Measurements from ENCODE around the gene CHRNB1. TPM values are rescaled to one million over a fixed set of nuclear protein-coding genes. Genes with fewer than 3 reads are reported as not detected.

The CHRNB1 gene
- total and polyA plus RNA-seq, 10 of the 15 experiments (the other 5 are each of a cell fraction or from before 2014, with no cell fraction given): 5.8 to 14.8 (median 11.3) TPM

DNA sequence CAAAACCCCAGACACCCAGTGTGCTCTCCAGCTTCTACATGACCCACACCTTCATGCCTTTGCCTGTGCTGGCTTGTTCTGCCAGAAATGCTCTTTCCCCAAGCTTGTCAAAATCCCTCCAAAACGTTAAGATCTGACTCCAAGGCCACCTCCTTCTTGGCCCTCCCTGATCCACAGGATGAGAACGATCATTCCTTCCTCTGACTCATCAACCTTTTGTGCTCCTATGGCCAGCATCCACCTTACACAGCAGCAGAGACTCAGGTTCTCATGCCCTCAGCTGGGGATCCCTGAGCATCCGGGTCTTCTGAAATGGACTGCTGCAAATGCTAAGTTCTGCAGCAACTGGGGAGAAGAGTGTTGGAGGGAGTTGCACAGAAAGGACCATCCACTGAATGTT lies 31.6 kb downstream of the CHRNB1 start:
- peaks cover 31% of the 10 kb centered on the region for H3K79me2 ChIP-seq (ENCODE audit: control insufficient read depth, insufficient read depth, low read length)
- no peaks in the 10 kb centered on the region for H3K36me3 ChIP-seq (ENCODE audit: control insufficient read depth in 2 of 2, insufficient read depth in 2 of 2, low read length in 1 of 2)
- H3K9ac ChIP-seq (ENCODE audit: control insufficient read depth, insufficient read depth, low read length): no peak overlapping the region
- ATAC-seq: no peak
- H3K27ac ChIP-seq (ENCODE audit: control insufficient read depth, insufficient read depth): no peak overlapping the region
- CTCF ChIA-PET: interaction anchor here (0.8 to 6.2 kb wide), 7 partner anchors 9 to 121 kb away, joined by 3 to 17 read pairs (median 4); partner anchors contain the start of genes SENP3 and TMEM102
- peak overlapping the region; percentile 87 for H3K4me2 ChIP-seq (ENCODE audit: control insufficient read depth, insufficient read depth)
- no peaks in the 10 kb centered on the region for H3K27me3 ChIP-seq (replicated peaks in 1 of 2; ENCODE audit: control insufficient read depth in 2 of 2, insufficient read depth in 2 of 2, low read length in 1 of 2)
- no peak for DNase-seq (ENCODE audit: low read depth, low spot score)
- no peak for FAIRE-seq
- peaks cover 2% of the 10 kb centered on the region; the same call in 1 of the 2 replicates for H4K20me1 ChIP-seq (ENCODE audit: control insufficient read depth, insufficient read depth)
- RAD21 ChIA-PET (ENCODE audit: unreplicated experiment): interaction anchor here (0.7 to 1.6 kb wide), 4 partner anchors 33 to 114 kb away, joined by 3 to 5 read pairs (median 3); no protein-coding TSS in a partner anchor
- BruUV-seq (replicated peaks): no TSS peak
- H3K4me1 ChIP-seq (ENCODE audit: control insufficient read depth, insufficient read depth, low read length): peaks cover 11% of the 10 kb centered on the region
- H2AFZ ChIP-seq (ENCODE audit: control insufficient read depth, low read depth, low read length): no peak overlapping the region
- SMC1A ChIA-PET (ENCODE audit: uncharacterized antibody, unreplicated experiment): interaction anchor here (0.9 to 2.0 kb wide), 6 partner anchors 12 to 71 kb away, joined by 3 to 5 read pairs (median 3); partner anchors contain the start of gene TMEM102
- 48% methylated on average over 3 of the region's 3 CpGs for WGBS (ENCODE audit: insufficient coverage, insufficient replicate concordance, low lambda C conversion rate, missing lambda C conversion rate)
- no peak overlapping the region for H3K4me3 ChIP-seq
- in situ Hi-C loops (cut with MboI) (no loop called here), intact Hi-C loops (cut with micrococcal nuclease; ENCODE audit: unreplicated experiment) (no loop called here)
- POLR2A ChIA-PET: interaction anchor here (0.5 to 2.1 kb wide), 7 partner anchors 9 to 41 kb away, joined by 3 to 9 read pairs (median 5); partner anchors contain the start of gene TMEM102
- no peaks in the 10 kb centered on the region for H3K9me3 ChIP-seq (replicated peaks; ENCODE audit: control insufficient read depth, insufficient read depth, low read length)
- TF ChIP-seq DPF2 (IDR thresholded peaks at IDR 0.05) (no peak), MEF2A (IDR thresholded peaks at IDR 0.05; ENCODE audit: insufficient read depth, low read depth, low read length) (no peak), RFX5 (IDR thresholded peaks at IDR 0.05; ENCODE audit: low read depth, low read length) (no peak), IKZF1 (conservative IDR thresholded peaks at IDR 0.05) (no peak)

DNA sequence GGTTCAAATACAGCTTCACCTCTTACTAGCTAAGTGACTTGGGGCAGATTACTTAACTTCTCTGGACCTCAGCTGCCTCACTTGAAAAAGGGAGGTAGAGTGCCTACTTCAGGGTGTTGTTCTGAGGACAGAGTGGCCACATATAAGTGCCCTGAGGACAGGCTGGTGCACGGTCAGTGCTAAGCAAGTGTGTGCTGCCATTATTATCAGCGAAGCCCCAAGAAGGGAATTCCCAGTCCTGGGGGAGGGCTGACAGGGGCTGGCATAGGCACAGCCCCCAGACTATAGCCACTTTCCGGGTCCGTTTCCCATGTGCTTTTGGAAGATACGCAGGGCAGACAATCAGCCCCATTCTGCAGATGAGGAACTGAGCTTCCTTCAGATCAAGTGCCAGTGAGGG lies 32.1 kb downstream of the CHRNB1 start:
- RAD21 ChIA-PET (ENCODE audit: unreplicated experiment): interaction anchor here (0.7 to 1.2 kb wide), 4 partner anchors 12 to 114 kb away, joined by 3 to 4 read pairs (median 3); no protein-coding TSS in a partner anchor
- in situ Hi-C loops (cut with MboI): no loop called here
- Histone ChIP-seq H3K4me3 (no peak overlapping the region), H2AFZ (ENCODE audit: control insufficient read depth, low read depth, low read length) (no peak overlapping the region), H3K9ac (ENCODE audit: control insufficient read depth, insufficient read depth, low read length) (no peak overlapping the region), H3K4me1 (ENCODE audit: control insufficient read depth, insufficient read depth, low read length) (peaks cover 11% of the 10 kb centered on the region), H3K79me2 (ENCODE audit: control insufficient read depth, insufficient read depth, low read length) (peaks cover 31% of the 10 kb centered on the region), H3K27ac (ENCODE audit: control insufficient read depth, insufficient read depth) (no peak overlapping the region), H4K20me1 (ENCODE audit: control insufficient read depth, insufficient read depth) (peaks cover 2% of the 10 kb centered on the region; the same call in 1 of the 2 replicates), H3K9me3 (replicated peaks; ENCODE audit: control insufficient read depth, insufficient read depth, low read length) (no peaks in the 10 kb centered on the region), H3K27me3 (replicated peaks in 1 of 2; ENCODE audit: control insufficient read depth in 2 of 2, insufficient read depth in 2 of 2, low read length in 1 of 2) (no peaks in the 10 kb centered on the region), H3K36me3 (ENCODE audit: control insufficient read depth in 2 of 2, insufficient read depth in 2 of 2, low read length in 1 of 2) (no peaks in the 10 kb centered on the region), H3K4me2 (ENCODE audit: control insufficient read depth, insufficient read depth) (peak overlapping the region; percentile 87)
- CTCF ChIA-PET: interaction anchor here (0.8 to 6.2 kb wide), 6 partner anchors 10 to 121 kb away, joined by 3 to 17 read pairs (median 4); partner anchors contain the start of genes SENP3 and TMEM102
- WGBS (ENCODE audit: insufficient coverage, insufficient replicate concordance, low lambda C conversion rate, missing lambda C conversion rate): 94% methylated on average over 5 of the region's 5 CpGs
- no peak for ATAC-seq
- TF ChIP-seq NFYA (IDR thresholded peaks at IDR 0.05; ENCODE audit: borderline replicate concordance, low read depth, low read length): no peak
- no peak for TF ChIP-seq JUNB (IDR thresholded peaks at IDR 0.05)
- TF ChIP-seq YBX1 (IDR thresholded peaks at IDR 0.05): no peak
- no peak for TF ChIP-seq POLR2A (IDR thresholded peaks at IDR 0.05; ENCODE audit: low read depth, low read length)
- TF ChIP-seq, protein P1, sequence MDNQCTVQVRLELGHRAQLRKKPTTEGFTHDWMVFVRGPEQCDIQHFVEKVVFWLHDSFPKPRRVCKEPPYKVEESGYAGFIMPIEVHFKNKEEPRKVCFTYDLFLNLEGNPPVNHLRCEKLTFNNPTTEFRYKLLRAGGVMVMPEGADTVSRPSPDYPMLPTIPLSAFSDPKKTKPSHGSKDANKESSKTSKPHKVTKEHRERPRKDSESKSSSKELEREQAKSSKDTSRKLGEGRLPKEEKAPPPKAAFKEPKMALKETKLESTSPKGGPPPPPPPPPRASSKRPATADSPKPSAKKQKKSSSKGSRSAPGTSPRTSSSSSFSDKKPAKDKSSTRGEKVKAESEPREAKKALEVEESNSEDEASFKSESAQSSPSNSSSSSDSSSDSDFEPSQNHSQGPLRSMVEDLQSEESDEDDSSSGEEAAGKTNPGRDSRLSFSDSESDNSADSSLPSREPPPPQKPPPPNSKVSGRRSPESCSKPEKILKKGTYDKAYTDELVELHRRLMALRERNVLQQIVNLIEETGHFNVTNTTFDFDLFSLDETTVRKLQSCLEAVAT (IDR thresholded peaks at IDR 0.05): no peak
- no peak for TF ChIP-seq ZNF384 (IDR thresholded peaks at IDR 0.05; ENCODE audit: borderline replicate concordance, low read depth, low read length)
- TF ChIP-seq TCF7 (IDR thresholded peaks at IDR 0.05; ENCODE audit: borderline replicate concordance): no peak
- no peak for TF ChIP-seq MXI1 (IDR thresholded peaks at IDR 0.05; ENCODE audit: low read depth, low read length)
- TF ChIP-seq, protein P2, sequence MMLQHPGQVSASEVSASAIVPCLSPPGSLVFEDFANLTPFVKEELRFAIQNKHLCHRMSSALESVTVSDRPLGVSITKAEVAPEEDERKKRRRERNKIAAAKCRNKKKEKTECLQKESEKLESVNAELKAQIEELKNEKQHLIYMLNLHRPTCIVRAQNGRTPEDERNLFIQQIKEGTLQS (IDR thresholded peaks at IDR 0.05; ENCODE audit: borderline replicate concordance, extremely low read depth, low read depth, low read length): no peak
- no TSS peak for BruUV-seq (replicated peaks)
- DNase-seq (ENCODE audit: low read depth, low spot score): no peak
- SMC1A ChIA-PET (ENCODE audit: uncharacterized antibody, unreplicated experiment): interaction anchor here (0.9 to 2.0 kb wide), 4 partner anchors 12 to 41 kb away, joined by 3 to 5 read pairs (median 4); partner anchors contain the start of gene TMEM102
- intact Hi-C loops (cut with micrococcal nuclease; ENCODE audit: unreplicated experiment): no loop called here
- POLR2A ChIA-PET: interaction anchor here (0.5 to 2.1 kb wide), 5 partner anchors 8 to 41 kb away, joined by 3 to 9 read pairs (median 7); partner anchors contain the start of gene TMEM102
- FAIRE-seq: no peak

Measured in GM12878 (cell line).